Transverse colon (tissue), 3 donors: Measurements from ENCODE around the gene BCL11B.

ENCODE experiments used
- POLR2A ChIP-seq: fragments of 450-650 bp; IDR thresholded peaks from one replicate; pipeline ENCODE4 v1.6.1; 2016; ENCODE audit warnings: antibody characterized with exemption, mild to moderate bottlenecking, moderate library complexity
- TF ChIP-seq, protein P1 (sequence below), 5 experiments: fragments of 200-600 bp in 3 of 5; fragments of 450-650 bp in 2 of 5; sonication (generic) in 3 of 5; IDR thresholded peaks; 1 replicate in 2 of 5; 2 replicates in 3 of 5; pipeline ENCODE4 v1.5.1; 2016 to 2017; ENCODE audit warnings: antibody characterized with exemption in 5 of 5, inconsistent platforms in 3 of 5, mild to moderate bottlenecking in 2 of 5, moderate library complexity in 1 of 5

DNA sequence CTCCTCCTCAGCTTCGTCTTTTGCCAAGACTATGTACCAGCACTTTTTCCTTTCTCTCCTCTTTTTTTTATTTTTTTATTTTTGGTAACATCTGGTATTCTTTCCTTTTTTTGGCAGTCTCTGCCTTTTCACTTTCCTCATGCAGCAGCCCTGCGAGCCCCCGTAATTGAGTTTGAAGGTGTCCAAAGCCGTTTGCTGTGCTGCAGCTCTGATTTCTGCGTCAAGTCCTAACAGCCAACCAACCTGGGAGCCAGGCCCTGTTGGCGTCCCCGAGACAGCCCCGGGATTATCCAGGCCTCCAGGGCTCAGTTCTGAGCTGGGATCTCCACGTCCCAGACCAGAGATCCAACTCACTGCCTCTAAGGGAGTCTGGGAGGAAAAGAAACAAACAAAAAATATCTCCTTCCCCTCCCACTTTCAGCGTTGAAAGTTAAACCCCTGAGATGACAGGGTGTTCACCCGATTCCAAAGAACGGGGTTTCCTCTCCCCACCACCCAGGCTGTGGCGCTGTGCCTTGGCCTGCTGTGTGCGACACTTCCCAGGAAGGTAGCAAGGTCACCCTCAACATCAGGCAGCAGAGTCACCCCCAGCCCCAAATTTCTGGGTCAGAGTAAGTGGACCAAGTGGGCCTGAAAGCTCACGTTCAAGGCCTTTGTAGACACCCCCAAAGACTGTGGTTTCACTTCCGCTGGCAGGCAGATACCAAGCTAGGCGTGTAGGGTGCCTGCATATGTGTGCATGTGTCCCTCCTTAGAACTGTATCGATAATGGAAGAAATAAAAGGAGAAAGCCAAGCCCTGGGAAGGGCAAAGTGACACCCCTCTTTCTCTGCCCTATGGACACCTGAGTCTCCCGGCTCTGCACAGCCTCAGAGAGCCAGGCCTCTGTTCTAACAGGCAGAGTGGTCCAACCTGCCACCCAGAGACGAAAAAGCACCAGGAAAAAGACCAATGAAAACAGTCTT lies 11.1 kb downstream of the BCL11B start:
- no peak for TF ChIP-seq POLR2A
- TF ChIP-seq, protein P1, sequence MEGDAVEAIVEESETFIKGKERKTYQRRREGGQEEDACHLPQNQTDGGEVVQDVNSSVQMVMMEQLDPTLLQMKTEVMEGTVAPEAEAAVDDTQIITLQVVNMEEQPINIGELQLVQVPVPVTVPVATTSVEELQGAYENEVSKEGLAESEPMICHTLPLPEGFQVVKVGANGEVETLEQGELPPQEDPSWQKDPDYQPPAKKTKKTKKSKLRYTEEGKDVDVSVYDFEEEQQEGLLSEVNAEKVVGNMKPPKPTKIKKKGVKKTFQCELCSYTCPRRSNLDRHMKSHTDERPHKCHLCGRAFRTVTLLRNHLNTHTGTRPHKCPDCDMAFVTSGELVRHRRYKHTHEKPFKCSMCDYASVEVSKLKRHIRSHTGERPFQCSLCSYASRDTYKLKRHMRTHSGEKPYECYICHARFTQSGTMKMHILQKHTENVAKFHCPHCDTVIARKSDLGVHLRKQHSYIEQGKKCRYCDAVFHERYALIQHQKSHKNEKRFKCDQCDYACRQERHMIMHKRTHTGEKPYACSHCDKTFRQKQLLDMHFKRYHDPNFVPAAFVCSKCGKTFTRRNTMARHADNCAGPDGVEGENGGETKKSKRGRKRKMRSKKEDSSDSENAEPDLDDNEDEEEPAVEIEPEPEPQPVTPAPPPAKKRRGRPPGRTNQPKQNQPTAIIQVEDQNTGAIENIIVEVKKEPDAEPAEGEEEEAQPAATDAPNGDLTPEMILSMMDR (IDR thresholded peaks at IDR 0.05), result no peak
